Testis (tissue), 2 donors: Measurements from ENCODE around the gene TBCE.

Experiments
- POLR2A ChIP-seq: fragments of 450-650 bp; IDR thresholded peaks from one replicate; pipeline ENCODE4 v1.6.1; 2017; ENCODE audit warnings: antibody characterized with exemption, mild to moderate bottlenecking, moderate library complexity
- TF ChIP-seq, protein P1 (sequence below), 3 experiments: fragments of 450-650 bp in 2 of 3; fragments of 200-600 bp in 1 of 3; sonication (generic) in 1 of 3; IDR thresholded peaks; one replicate each; pipeline ENCODE4 v1.5.1; 2016 to 2019; ENCODE audit warnings: antibody characterized with exemption in 3 of 3, mild to moderate bottlenecking in 2 of 3, moderate library complexity in 1 of 3

DNA sequence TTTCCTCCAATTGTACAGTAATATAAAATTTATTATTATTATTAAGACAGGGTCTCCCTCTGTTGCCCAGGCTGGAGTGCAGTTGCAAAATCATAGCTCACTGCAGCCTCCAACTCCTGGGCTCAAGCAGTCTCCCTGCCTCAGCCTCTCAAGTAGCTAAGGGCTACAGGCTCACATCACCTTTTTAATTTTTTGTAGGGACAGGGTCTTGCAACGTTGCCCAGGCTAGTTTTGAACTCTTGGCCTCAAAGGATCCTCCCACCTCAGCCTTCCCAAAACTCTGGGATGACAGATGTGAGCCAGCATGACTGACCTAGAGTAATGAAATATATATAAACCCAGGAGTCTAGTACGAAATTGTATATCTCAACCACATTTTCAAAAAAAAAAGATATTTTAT is 87.9 kb downstream of the TBCE start:
- TF ChIP-seq, protein P1, sequence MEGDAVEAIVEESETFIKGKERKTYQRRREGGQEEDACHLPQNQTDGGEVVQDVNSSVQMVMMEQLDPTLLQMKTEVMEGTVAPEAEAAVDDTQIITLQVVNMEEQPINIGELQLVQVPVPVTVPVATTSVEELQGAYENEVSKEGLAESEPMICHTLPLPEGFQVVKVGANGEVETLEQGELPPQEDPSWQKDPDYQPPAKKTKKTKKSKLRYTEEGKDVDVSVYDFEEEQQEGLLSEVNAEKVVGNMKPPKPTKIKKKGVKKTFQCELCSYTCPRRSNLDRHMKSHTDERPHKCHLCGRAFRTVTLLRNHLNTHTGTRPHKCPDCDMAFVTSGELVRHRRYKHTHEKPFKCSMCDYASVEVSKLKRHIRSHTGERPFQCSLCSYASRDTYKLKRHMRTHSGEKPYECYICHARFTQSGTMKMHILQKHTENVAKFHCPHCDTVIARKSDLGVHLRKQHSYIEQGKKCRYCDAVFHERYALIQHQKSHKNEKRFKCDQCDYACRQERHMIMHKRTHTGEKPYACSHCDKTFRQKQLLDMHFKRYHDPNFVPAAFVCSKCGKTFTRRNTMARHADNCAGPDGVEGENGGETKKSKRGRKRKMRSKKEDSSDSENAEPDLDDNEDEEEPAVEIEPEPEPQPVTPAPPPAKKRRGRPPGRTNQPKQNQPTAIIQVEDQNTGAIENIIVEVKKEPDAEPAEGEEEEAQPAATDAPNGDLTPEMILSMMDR (IDR thresholded peaks at IDR 0.05) = no peak
- TF ChIP-seq POLR2A = no peak
